ENCODE measurements around the gene USP38. TPM values are rescaled to one million over a fixed set of nuclear protein-coding genes. Genes with fewer than 3 reads are reported as not detected.
A peak's percentile ranks its signal among the peaks of the same experiment; 100 is the strongest.
"Not testable (repeated sequence)": the region's sequence is repeated elsewhere in the genome, so short reads cannot be mapped to it uniquely, and the experiment has no call there.

The USP38 gene
- total RNA-seq, 1 donor from 2014 or later = 19.8 TPM

DNA sequence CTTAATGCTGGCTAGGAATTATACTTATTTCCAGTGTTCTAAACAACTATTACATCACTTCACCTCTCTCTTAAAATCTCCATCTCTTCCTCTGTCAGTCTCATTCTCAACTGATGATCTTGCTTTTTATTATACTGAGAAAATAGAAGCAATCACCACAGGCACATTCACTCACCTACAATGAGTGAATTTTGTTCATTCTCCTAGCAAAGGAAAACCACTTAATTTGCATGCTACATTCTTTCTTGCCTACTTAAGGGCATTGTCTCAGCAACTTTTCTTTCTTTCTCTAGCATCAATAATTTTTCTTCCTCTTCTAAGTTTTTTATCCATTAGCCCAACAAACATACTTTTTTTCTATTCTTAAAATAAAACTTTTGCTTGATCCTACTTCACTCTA, 21.1 kb upstream of the USP38 start:
- Histone ChIP-seq H3K4me1 (no peaks in the 10 kb centered on the region), H3K27me3 (ENCODE audit: low read depth) (no peaks in the 10 kb centered on the region), H3K27ac (replicated peaks) (no peak overlapping the region), H3K36me3 (peaks cover 11% of the 10 kb centered on the region), H3K9me3 (replicated peaks) (peaks cover 21% of the 10 kb centered on the region), H3K4me3 (no peak overlapping the region)
- intact Hi-C loops (cut with micrococcal nuclease) = no loop called here
- DNase-seq = no peak
- TF ChIP-seq, protein P1, sequence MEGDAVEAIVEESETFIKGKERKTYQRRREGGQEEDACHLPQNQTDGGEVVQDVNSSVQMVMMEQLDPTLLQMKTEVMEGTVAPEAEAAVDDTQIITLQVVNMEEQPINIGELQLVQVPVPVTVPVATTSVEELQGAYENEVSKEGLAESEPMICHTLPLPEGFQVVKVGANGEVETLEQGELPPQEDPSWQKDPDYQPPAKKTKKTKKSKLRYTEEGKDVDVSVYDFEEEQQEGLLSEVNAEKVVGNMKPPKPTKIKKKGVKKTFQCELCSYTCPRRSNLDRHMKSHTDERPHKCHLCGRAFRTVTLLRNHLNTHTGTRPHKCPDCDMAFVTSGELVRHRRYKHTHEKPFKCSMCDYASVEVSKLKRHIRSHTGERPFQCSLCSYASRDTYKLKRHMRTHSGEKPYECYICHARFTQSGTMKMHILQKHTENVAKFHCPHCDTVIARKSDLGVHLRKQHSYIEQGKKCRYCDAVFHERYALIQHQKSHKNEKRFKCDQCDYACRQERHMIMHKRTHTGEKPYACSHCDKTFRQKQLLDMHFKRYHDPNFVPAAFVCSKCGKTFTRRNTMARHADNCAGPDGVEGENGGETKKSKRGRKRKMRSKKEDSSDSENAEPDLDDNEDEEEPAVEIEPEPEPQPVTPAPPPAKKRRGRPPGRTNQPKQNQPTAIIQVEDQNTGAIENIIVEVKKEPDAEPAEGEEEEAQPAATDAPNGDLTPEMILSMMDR (IDR thresholded peaks at IDR 0.05; ENCODE audit: borderline replicate concordance) = no peak

DNA sequence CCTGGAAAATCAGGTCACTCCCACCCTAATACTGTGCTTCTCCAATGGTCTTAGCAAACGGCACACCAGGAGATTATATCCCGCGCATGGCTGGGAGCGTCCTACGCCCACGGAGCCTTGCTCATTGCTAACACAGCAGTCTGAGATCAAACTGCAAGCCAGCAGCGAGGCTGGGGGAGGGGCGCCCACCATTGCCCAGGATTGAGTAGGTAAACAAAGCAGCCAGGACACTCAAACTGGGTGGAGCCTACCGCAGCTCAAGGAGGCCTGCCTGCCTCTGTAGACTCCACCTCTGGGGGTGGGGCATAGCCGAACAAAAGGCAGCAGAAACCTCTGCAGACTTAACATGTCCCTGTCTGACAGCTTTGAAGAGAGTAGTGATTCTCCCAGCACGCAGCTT, 18.0 kb upstream of the USP38 start:
- DNase-seq; H3K36me3 ChIP-seq; H3K4me1 ChIP-seq; H3K27me3 ChIP-seq (ENCODE audit: low read depth); H3K4me3 ChIP-seq; intact Hi-C loops (cut with micrococcal nuclease); H3K27ac ChIP-seq (replicated peaks): not testable (repeated sequence)
- H3K9me3 ChIP-seq (replicated peaks) = peaks cover 16% of the 10 kb centered on the region

DNA sequence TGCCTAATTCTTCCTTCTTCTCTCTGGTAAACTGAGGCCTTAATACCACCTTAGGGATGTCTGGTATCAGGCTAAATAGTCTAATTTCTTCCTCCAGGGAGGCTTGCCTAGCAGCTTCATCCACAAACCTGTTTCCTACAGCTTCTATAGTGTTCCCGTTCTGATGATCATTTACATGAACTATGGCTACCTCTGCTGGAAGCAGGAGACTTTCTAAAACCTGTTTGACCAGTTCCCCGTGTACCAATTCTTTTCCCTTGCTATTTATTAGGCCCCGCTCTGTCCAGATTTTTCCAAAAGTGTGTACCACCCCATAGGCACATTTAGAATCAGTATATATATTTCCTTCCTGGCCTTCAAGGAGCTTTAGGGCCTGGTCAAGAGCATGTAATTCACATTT, 5.8 kb upstream of the USP38 start:
- peaks cover 29% of the 10 kb centered on the region for H3K9me3 ChIP-seq (replicated peaks)
- no peaks in the 10 kb centered on the region for H3K27me3 ChIP-seq (ENCODE audit: low read depth)
- peaks cover 11% of the 10 kb centered on the region for H3K36me3 ChIP-seq
- no peak overlapping the region for H3K4me3 ChIP-seq
- H3K4me1 ChIP-seq = peaks cover 16% of the 10 kb centered on the region
- TF ChIP-seq, protein P1 (IDR thresholded peaks at IDR 0.05; ENCODE audit: borderline replicate concordance) = no peak
- no peak for DNase-seq
- intact Hi-C loops (cut with micrococcal nuclease) = no loop called here
- no peak overlapping the region for H3K27ac ChIP-seq (replicated peaks)

DNA sequence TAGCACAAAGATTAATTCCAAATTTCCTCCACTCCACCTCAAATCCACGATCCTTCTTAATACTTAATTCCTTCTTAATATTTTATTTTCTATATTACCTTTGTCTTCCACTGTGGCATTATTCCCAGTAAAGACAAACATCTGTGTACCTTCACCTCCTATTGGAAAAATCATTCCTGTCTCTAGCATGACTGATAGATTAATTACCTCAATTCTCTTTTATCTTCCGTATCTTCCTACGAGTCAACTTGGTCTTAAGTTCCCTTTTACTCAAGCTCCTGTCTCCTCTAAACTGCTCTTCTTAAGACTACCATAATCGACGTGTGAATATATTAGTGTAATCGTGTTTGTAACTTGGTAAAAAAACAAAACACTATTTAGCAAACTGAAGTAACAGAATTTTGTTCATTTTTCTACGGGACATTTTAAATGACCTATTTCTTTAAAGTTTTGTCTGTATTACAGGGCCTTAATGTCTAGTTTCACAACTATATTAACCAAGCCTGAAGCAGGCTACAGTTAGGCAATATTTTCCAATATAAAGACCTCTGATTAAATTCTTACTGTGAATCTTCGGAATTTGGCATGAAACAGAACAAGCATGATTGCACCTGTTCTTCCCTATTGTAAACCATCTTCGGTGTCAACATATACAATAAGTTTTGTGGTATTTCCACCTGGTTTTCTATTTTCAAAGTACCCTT, 1.1 kb upstream of the USP38 start:
- peaks cover 58% of the 10 kb centered on the region for H3K4me1 ChIP-seq
- H3K27me3 ChIP-seq (ENCODE audit: low read depth) = no peaks in the 10 kb centered on the region
- peak overlapping the region; percentile 93 for H3K27ac ChIP-seq (replicated peaks)
- TF ChIP-seq, protein P1 (IDR thresholded peaks at IDR 0.05; ENCODE audit: borderline replicate concordance) = no peak
- peaks cover 3% of the 10 kb centered on the region for H3K9me3 ChIP-seq (replicated peaks)
- intact Hi-C loops (cut with micrococcal nuclease) = no loop called here
- DNase-seq = no peak
- peaks cover 8% of the 10 kb centered on the region for H3K36me3 ChIP-seq
- H3K4me3 ChIP-seq = peak overlapping the region; percentile 90

DNA sequence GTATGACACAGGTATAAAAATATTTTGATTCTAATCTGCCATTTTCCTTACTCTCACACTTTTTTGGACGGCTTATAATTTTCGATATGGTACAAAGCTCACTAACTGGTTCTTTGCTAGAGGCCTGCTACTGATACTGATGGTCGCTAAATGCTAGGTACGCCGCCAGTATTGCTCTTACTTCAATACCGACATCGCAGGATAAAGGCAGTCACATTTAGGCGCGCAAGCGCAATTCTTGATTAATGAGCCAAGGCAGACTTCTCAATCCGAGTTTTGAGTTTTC, 557 bp upstream of the USP38 start:
- intact Hi-C loops (cut with micrococcal nuclease) = no loop called here
- no peaks in the 10 kb centered on the region for H3K9me3 ChIP-seq (replicated peaks)
- peak overlapping the region; percentile 90 for H3K4me3 ChIP-seq
- peaks cover 10% of the 10 kb centered on the region for H3K36me3 ChIP-seq
- TF ChIP-seq, protein P1 (IDR thresholded peaks at IDR 0.05; ENCODE audit: borderline replicate concordance) = no peak
- peak overlapping the region; percentile 93 for H3K27ac ChIP-seq (replicated peaks)
- no peaks in the 10 kb centered on the region for H3K27me3 ChIP-seq (ENCODE audit: low read depth)
- DNase-seq = no peak
- H3K4me1 ChIP-seq = peaks cover 63% of the 10 kb centered on the region

DNA sequence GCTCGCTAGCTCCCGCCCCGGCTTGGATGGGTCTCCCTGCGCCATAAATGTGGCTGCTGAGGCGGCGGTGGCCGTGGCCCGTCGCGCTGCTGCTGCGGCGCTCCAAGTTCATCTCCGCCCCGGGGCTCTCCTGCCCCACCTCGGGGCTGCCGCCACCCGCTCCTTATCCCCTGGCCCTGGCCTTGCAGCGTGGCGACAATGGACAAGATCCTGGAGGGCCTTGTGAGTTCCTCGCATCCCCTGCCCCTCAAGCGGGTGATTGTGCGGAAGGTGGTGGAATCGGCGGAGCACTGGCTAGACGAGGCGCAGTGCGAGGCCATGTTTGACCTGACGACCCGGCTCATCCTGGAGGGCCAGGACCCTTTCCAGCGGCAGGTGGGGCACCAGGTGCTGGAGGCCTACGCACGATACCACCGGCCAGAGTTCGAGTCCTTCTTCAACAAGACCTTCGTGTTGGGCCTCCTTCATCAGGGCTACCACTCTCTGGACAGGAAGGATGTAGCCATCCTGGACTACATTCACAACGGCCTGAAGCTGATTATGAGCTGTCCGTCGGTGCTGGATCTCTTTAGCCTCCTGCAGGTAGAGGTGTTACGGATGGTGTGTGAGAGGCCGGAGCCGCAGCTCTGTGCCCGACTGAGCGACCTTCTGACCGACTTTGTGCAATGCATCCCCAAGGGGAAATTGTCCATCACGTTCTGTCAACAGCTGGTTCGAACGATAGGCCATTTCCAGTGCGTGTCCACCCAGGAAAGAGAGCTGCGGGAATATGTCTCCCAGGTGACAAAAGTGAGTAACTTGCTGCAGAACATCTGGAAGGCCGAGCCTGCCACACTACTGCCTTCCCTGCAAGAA, 763 bp downstream of the USP38 start:
- Histone ChIP-seq H3K27me3 (ENCODE audit: low read depth) (no peaks in the 10 kb centered on the region), H3K9me3 (replicated peaks) (no peaks in the 10 kb centered on the region), H3K4me3 (peak overlapping the region; percentile 90), H3K36me3 (peaks cover 23% of the 10 kb centered on the region), H3K4me1 (peaks cover 77% of the 10 kb centered on the region), H3K27ac (replicated peaks) (peak overlapping the region; percentile 93)
- intact Hi-C loops (cut with micrococcal nuclease) = no loop called here
- peak; percentile 22 for DNase-seq
- TF ChIP-seq, protein P1 (IDR thresholded peaks at IDR 0.05; ENCODE audit: borderline replicate concordance) = no peak
